ENCODE results near the gene ZNRF3.
"Not testable (repeated sequence)": the region's sequence is repeated elsewhere in the genome, so short reads cannot be mapped to it uniquely, and the experiment has no call there.

ZNRF3 gene

GRCh38 chr22:29016067-29016938 lies 132.9 kb downstream of the ZNRF3 start:
- DNase-seq, result no peak

GRCh38 chr22:29018293-29019189 lies 135.2 kb downstream of the ZNRF3 start:
- no peak for DNase-seq

- DNase-seq, result no peak
These were observed 138.9 kb downstream of the ZNRF3 start for GRCh38 chr22:29022101-29022817.

GRCh38 chr22:29023172-29023796 lies 139.9 kb downstream of the ZNRF3 start:
- DNase-seq, result no peak

- no peak for DNase-seq
These were observed 143.2 kb downstream of the ZNRF3 start for GRCh38 chr22:29026579-29026978.

GRCh38 chr22:29028468-29028867 lies 145.1 kb downstream of the ZNRF3 start:
- DNase-seq, result no peak

GRCh38 chr22:29029202-29030000 lies 146.0 kb downstream of the ZNRF3 start:
- DNase-seq, result no peak

- no peak for DNase-seq
These were observed 146.7 kb downstream of the ZNRF3 start for GRCh38 chr22:29030016-29030617.

- peak; percentile 74 to 85 for DNase-seq
These were observed 147.3 kb downstream of the ZNRF3 start for GRCh38 chr22:29030618-29031226.

- DNase-seq, result peak; percentile 60 to 73
These were observed 148.0 kb downstream of the ZNRF3 start for GRCh38 chr22:29031227-29032011.

- DNase-seq, result peak; percentile 41 to 55
These were observed 148.7 kb downstream of the ZNRF3 start for GRCh38 chr22:29032014-29032475.

GRCh38 chr22:29032584-29032983 lies 149.2 kb downstream of the ZNRF3 start:
- peak; percentile 42 for DNase-seq

- DNase-seq, result no peak
These were observed 154.1 kb downstream of the ZNRF3 start for GRCh38 chr22:29037340-29037932.

GRCh38 chr22:29039148-29039547 lies 155.8 kb downstream of the ZNRF3 start:
- DNase-seq, result no peak

- not testable (repeated sequence) for DNase-seq
These were observed 156.3 kb downstream of the ZNRF3 start for GRCh38 chr22:29039684-29040083.

- peak; percentile 43 to 46 for DNase-seq
These were observed 157.3 kb downstream of the ZNRF3 start for GRCh38 chr22:29040385-29041275.

GRCh38 chr22:29041408-29041807 lies 158.0 kb downstream of the ZNRF3 start:
- DNase-seq, result no peak

- no peak for DNase-seq
These were observed 160.7 kb downstream of the ZNRF3 start for GRCh38 chr22:29043906-29044575.
